A673 (cell line): ENCODE measurements around the gene NCAN. TPM values are rescaled to one million over a fixed set of nuclear protein-coding genes. Genes with fewer than 3 reads are reported as not detected.

ENCODE experiments used
- BruUV-seq: library from RNA; stranded (reverse); fragments of 400-500 nt; replicated peaks from 2 replicates; lab custom pipeline; 2021; lab: Mats Ljungman, UMichigan
- CTCF ChIA-PET: fragments of 300-600 bp; sonication (Branson Sonifier 250); formaldehyde crosslinking; loops from one replicate; lab custom pipeline; 2022; ENCODE audit warnings: antibody characterized with exemption; lab: Charles Lee
- POLR2A ChIA-PET: fragments of 300-600 bp; sonication (Branson Sonifier 250); formaldehyde crosslinking; loops from one replicate; lab custom pipeline; 2022; ENCODE audit warnings: antibody characterized with exemption; ENCODE audit not compliant: low non-redundant PET; lab: Charles Lee
- DNase-seq: peaks from one replicate; pipeline ENCODE4 v3.0.0-alpha.2; 2015; ENCODE audit warnings: low spot score
- H3K27ac ChIP-seq: fragments of 200-600 bp; sonication (generic); 2 replicates; pipeline ENCODE4 v1.5.1; 2016; ENCODE audit warnings: mixed run types, low read depth, mild to moderate bottlenecking, mixed read lengths, antibody characterized with exemption, low read length; ENCODE audit not compliant: poor library complexity, severe bottlenecking
- H3K27me3 ChIP-seq: fragments of 200-600 bp; sonication (generic); replicated peaks from 2 replicates; pipeline ENCODE4 v1.6.1; 2017; ENCODE audit warnings: mixed run types, low read depth, mild to moderate bottlenecking, mixed read lengths, antibody characterized with exemption, low read length; ENCODE audit not compliant: insufficient read depth, poor library complexity
- H3K36me3 ChIP-seq: fragments of 200-600 bp; sonication (generic); 2 replicates; pipeline ENCODE4 v1.6.1; 2016; ENCODE audit warnings: mixed run types, mild to moderate bottlenecking, mixed read lengths, antibody characterized with exemption, low read length; ENCODE audit not compliant: insufficient read depth, poor library complexity, severe bottlenecking
- H3K4me1 ChIP-seq: fragments of 200-600 bp; sonication (generic); 2 replicates; pipeline ENCODE4 v1.6.1; 2017; ENCODE audit warnings: mixed run types, mild to moderate bottlenecking, mixed read lengths, antibody characterized with exemption, low read length; ENCODE audit not compliant: insufficient read depth, poor library complexity, severe bottlenecking
- H3K4me3 ChIP-seq: fragments of 200-600 bp; sonication (generic); 2 replicates; pipeline ENCODE4 v1.5.1; 2016; ENCODE audit warnings: low read depth, mixed run types, mild to moderate bottlenecking, mixed read lengths, low read length; ENCODE audit not compliant: poor library complexity, severe bottlenecking
- H3K9me3 ChIP-seq: fragments of 200-600 bp; sonication (generic); 2 replicates; pipeline ENCODE4 v1.6.1; 2016; ENCODE audit warnings: mixed run types, low read depth, mild to moderate bottlenecking, mixed read lengths, antibody characterized with exemption, low read length; ENCODE audit not compliant: poor library complexity, severe bottlenecking
- EZH2 ChIP-seq: fragments of 200-600 bp; sonication (generic); IDR thresholded peaks from 2 replicates; pipeline ENCODE4 v1.6.1; 2017; ENCODE audit warnings: borderline replicate concordance, low read depth, mild to moderate bottlenecking, mixed read lengths, antibody characterized with exemption, low read length; ENCODE audit not compliant: poor library complexity, severe bottlenecking
- intact Hi-C: fragments of 100-400 bp; cut with micrococcal nuclease; formaldehyde crosslinking; loops from one replicate; pipeline ENCODE4 v1.10.0; 2022; ENCODE audit not compliant: unreplicated experiment
- total RNA-seq: library from RNA; stranded (reverse); gene quantifications from 2 replicates; pipeline ENCODE4 v1.2.3, GENCODE V29; 2021
- TF ChIP-seq, protein P1 (sequence below): fragments of 300-800, 200-600 bp; sonication (generic); conservative IDR thresholded peaks from 2 replicates; pipeline ENCODE4 v1.5.1; 2017; ENCODE audit warnings: low read depth, mild to moderate bottlenecking, antibody characterized with exemption, low read length, moderate library complexity, mixed read lengths

The NCAN gene
- total RNA-seq, 1 experiment from 2014 or later: not detected

DNA sequence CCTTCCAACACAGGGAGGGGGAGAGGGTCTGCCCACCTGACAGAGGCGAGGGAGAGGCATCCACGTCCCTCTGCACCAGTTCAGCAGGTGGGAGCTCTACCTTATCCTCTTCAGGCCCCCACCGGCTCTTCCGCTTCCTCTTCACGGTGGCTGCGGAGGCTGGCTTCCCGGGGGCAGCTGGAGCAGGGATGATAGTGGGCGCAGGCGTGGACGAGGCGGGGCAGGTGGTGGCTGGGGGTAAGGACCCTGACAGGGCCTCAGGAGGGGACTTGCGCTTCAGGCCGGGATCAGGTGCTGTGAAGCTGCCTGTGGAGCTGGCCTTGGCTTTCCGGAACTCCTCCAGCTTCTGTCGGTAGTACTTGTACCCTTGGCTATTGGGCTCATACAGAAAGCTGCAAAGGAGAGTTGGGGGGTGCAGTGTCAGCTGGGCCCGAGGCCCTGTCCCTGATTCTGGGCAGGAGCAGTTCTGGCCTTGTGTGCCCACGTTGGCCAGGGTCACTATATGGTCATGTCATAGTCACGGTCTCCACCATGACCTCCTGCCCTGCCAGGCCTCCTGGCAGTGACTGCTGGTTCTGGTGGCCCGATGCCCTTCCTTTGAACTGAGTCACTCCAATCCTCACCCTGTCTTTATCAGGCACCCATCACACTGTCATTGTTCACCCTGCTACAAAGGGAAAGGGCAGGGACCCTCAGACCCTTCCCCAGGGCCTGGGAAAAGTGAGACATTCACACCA lies 85.4 kb downstream of the NCAN start:
- POLR2A ChIA-PET: no interaction called here
- BruUV-seq: no TSS peak
- CTCF ChIA-PET: interaction anchor here (0.6 kb wide), 1 partner anchor 123 kb away, joined by 4 read pairs; no protein-coding TSS in a partner anchor
- Histone ChIP-seq H3K4me3 (no peak overlapping the region), H3K27me3 (no peaks in the 10 kb centered on the region), H3K9me3 (no peaks in the 10 kb centered on the region), H3K36me3 (peaks cover 37% of the 10 kb centered on the region), H3K27ac (no peak overlapping the region), H3K4me1 (no peaks in the 10 kb centered on the region)
- intact Hi-C loops: no loop called here
- DNase-seq: no peak
- TF ChIP-seq EZH2: no peak
- TF ChIP-seq, protein P1, sequence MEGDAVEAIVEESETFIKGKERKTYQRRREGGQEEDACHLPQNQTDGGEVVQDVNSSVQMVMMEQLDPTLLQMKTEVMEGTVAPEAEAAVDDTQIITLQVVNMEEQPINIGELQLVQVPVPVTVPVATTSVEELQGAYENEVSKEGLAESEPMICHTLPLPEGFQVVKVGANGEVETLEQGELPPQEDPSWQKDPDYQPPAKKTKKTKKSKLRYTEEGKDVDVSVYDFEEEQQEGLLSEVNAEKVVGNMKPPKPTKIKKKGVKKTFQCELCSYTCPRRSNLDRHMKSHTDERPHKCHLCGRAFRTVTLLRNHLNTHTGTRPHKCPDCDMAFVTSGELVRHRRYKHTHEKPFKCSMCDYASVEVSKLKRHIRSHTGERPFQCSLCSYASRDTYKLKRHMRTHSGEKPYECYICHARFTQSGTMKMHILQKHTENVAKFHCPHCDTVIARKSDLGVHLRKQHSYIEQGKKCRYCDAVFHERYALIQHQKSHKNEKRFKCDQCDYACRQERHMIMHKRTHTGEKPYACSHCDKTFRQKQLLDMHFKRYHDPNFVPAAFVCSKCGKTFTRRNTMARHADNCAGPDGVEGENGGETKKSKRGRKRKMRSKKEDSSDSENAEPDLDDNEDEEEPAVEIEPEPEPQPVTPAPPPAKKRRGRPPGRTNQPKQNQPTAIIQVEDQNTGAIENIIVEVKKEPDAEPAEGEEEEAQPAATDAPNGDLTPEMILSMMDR: no peak

DNA sequence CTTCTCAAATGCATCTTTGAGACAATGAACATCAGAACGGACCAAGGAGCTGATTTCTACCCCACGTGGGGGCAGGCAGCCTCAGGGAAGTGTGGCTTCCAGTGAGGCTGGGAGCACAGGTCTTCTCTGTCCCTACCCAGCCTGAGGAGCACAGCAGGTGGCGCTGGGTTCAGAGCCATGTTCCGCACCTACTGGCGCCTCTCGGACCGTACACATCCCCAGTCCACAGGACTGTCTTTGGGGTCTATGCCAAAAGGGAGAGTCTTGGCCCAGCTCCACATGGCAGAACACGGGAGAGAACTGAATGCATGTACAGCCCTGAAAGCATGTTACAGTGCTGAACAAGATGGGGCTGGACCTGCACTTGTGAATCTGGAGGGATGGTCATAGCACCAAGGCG lies 86.0 kb downstream of the NCAN start:
- H3K4me1 ChIP-seq: no peaks in the 10 kb centered on the region
- POLR2A ChIA-PET: no interaction called here
- no peak overlapping the region for H3K4me3 ChIP-seq
- no peaks in the 10 kb centered on the region for H3K27me3 ChIP-seq
- H3K27ac ChIP-seq: no peak overlapping the region
- intact Hi-C loops: no loop called here
- BruUV-seq: no TSS peak
- DNase-seq: no peak
- CTCF ChIA-PET: interaction anchor here (0.6 kb wide), 1 partner anchor 108 kb away, joined by 4 read pairs; the partner anchor contains the start of gene GATAD2A
- H3K36me3 ChIP-seq: peaks cover 36% of the 10 kb centered on the region
- TF ChIP-seq, protein P1: no peak
- no peak for TF ChIP-seq EZH2
- H3K9me3 ChIP-seq: no peaks in the 10 kb centered on the region

DNA sequence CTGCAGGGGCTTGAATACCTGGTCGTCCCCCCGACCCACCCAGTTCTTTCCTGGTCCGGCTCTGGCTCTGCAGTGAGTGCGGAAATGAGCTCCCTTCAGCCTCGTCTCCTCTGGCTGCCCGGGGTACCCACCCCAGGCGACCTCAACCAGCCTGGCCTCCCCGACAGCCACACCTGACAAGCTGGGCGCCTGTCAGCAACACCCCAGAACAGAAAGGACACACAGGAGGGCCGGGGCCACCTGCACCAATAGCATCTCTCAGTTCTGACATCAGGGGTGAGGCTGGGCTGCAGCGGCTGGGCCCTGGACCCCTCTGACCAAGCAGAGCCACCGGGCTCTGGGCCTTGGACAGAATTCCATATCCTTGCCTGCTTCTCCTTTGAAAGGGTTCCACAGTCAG lies 88.9 kb downstream of the NCAN start:
- Histone ChIP-seq H3K27me3 (no peaks in the 10 kb centered on the region), H3K36me3 (peaks cover 30% of the 10 kb centered on the region), H3K9me3 (no peaks in the 10 kb centered on the region), H3K4me1 (no peaks in the 10 kb centered on the region), H3K27ac (no peak overlapping the region), H3K4me3 (no peak overlapping the region)
- ChIA-PET CTCF (no interaction called here), POLR2A (no interaction called here)
- no TSS peak for BruUV-seq
- intact Hi-C loops: no loop called here
- no peak for DNase-seq
- TF ChIP-seq EZH2: no peak
- TF ChIP-seq, protein P1: no peak

Other genes starting within 250 kb of the NCAN start
- 120 and 136 TPM in 2 replicates for gene SUGP2, start 178.4 kb upstream of the NCAN start, total RNA-seq
- 59.5 and 62.7 TPM in 2 replicates for gene ARMC6, start 178.4 kb upstream of the NCAN start, total RNA-seq
- 3.5 and 4.5 TPM in 2 replicates for gene SLC25A42, start 148.0 kb upstream of the NCAN start, total RNA-seq
- 34.4 and 42.8 TPM in 2 replicates for gene TMEM161A, start 73.5 kb upstream of the NCAN start, total RNA-seq
- gene MEF2B, start 41.7 kb upstream of the NCAN start, total RNA-seq: 2.9 and 3.4 TPM in 2 replicates
- gene BORCS8, start 19.8 kb upstream of the NCAN start, total RNA-seq: 29.9 and 37.5 TPM in 2 replicates
- 96.3 and 109 TPM in 2 replicates for gene RFXANK, start 19.7 kb upstream of the NCAN start, total RNA-seq
- gene NR2C2AP, start 8.5 kb upstream of the NCAN start, total RNA-seq: 35.6 and 45.3 TPM in 2 replicates
- gene TM6SF2, start 61.3 kb downstream of the NCAN start, total RNA-seq: not detected in 2 replicates
- gene SUGP1, start 108.6 kb downstream of the NCAN start, total RNA-seq: 73.8 and 86.1 TPM in 2 replicates
- gene MAU2, start 108.9 kb downstream of the NCAN start, total RNA-seq: 66.7 and 72.6 TPM in 2 replicates
- 202 and 218 TPM in 2 replicates for gene GATAD2A, start 193.7 kb downstream of the NCAN start, total RNA-seq